Measurements from ENCODE around the gene FLNB.

DNA sequence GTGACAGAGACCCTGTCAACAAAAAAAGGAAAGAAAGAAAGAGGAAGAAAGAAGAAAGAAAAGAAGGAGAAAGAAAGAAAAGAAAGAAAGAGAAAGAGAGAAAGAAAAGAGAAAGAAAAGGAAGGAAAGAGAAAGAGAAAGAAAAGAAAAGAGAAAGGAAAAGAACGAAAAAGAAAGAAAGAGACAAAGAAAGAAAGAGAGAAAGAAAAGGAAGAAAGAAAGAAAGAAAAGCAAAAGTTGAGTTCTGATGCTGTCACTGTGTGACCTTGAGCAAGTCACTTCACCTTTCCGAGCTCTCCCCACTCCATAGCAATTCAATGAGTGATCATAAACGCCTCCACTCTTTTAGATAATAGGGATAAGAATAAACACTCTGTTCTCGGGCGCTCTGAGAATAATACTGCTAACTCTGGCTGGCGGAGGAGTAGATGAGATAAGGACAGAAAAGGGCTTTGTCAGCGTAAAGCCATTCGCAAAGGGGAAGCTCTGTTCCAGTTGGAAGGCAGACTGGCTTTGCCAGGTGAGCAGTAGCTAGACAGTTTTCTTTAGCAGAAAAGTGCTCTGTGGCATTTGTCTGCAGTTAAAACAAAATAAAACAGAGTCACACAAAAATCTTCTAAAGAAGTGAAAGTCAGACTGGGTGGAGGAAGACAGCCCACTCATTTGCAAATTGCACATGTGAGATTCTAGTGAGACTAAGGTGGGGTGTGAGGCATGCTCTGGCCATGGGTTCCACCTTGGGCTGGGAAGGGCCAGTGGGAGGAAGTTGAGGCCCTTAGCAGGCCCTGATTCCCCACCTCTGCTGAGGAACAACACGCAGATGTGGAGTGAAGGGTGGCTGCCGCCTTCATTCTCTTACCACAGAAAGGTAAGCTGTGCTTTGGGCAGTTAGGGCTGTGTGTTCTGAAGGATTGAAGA is 9.6 kb upstream of the FLNB start:
- TF ChIP-seq, protein P1, sequence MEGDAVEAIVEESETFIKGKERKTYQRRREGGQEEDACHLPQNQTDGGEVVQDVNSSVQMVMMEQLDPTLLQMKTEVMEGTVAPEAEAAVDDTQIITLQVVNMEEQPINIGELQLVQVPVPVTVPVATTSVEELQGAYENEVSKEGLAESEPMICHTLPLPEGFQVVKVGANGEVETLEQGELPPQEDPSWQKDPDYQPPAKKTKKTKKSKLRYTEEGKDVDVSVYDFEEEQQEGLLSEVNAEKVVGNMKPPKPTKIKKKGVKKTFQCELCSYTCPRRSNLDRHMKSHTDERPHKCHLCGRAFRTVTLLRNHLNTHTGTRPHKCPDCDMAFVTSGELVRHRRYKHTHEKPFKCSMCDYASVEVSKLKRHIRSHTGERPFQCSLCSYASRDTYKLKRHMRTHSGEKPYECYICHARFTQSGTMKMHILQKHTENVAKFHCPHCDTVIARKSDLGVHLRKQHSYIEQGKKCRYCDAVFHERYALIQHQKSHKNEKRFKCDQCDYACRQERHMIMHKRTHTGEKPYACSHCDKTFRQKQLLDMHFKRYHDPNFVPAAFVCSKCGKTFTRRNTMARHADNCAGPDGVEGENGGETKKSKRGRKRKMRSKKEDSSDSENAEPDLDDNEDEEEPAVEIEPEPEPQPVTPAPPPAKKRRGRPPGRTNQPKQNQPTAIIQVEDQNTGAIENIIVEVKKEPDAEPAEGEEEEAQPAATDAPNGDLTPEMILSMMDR (IDR thresholded peaks at IDR 0.05; ENCODE audit: poor library complexity) = no peak
- TF ChIP-seq EZH2phosphoT487 (IDR thresholded peaks at IDR 0.05; ENCODE audit: low read depth, severe bottlenecking, unreplicated experiment) = no peak

Data from hepatocyte (in vitro differentiated cells).